ENCODE data around the gene RBM44.
A peak's percentile ranks its signal among the peaks of the same experiment; 100 is the strongest.

RBM44 gene

DNA sequence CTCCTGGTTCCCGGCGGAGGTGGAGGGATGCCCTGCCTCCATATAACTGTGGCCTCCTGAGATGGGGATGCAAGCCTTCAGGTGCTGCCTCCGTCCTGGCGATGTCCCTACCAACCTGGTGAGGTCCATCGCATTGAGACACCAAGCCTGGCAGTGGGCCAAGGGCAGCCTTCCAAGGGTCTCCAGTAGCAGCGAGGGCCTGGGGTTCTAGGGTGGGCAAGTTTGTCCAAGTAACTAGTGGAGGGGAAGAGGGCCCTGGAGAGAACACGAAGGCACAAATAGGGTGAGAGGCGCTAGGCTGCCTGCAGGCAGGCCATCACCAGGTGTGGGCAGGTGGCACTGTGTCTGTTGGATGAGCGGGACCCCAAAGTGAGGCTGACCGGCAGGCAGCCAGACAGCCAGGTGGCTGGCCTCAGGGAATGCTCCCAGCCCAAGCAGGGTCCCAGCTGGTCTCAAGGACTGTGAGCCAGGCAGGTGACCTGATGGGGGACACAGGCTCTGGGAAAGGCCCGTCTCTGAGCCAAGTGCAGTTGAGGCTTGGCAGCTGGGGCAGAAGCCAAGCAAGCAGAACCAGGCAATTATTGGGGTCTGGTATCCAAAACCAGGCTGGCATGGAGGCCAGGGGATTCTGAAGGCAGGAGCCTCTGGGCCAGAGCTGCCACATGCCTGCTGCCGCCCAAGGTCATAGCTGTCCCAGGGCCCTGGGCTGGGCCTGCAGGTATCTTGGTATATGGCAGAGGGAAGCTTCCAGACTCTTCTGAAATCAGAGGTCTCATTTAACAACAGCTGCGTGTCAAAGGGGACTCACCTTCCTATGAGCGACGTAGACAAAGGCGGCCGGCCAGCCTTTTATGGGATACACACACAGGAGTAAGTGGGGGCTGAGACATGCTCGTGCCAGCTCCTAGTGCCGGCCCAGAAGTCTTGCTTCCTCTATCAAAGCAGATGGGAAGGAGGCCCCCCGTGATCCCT lies 84.2 kb downstream of the RBM44 start:
- H3K4me3 ChIP-seq (replicated peaks; ENCODE audit: low read depth, low read length) = no peak overlapping the region
- TF ChIP-seq, protein P1, sequence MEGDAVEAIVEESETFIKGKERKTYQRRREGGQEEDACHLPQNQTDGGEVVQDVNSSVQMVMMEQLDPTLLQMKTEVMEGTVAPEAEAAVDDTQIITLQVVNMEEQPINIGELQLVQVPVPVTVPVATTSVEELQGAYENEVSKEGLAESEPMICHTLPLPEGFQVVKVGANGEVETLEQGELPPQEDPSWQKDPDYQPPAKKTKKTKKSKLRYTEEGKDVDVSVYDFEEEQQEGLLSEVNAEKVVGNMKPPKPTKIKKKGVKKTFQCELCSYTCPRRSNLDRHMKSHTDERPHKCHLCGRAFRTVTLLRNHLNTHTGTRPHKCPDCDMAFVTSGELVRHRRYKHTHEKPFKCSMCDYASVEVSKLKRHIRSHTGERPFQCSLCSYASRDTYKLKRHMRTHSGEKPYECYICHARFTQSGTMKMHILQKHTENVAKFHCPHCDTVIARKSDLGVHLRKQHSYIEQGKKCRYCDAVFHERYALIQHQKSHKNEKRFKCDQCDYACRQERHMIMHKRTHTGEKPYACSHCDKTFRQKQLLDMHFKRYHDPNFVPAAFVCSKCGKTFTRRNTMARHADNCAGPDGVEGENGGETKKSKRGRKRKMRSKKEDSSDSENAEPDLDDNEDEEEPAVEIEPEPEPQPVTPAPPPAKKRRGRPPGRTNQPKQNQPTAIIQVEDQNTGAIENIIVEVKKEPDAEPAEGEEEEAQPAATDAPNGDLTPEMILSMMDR (IDR thresholded peaks at IDR 0.05; ENCODE audit: low read length, missing control alignments) = no peak
- DNase-seq (ENCODE audit: low read depth) = no peak

DNA sequence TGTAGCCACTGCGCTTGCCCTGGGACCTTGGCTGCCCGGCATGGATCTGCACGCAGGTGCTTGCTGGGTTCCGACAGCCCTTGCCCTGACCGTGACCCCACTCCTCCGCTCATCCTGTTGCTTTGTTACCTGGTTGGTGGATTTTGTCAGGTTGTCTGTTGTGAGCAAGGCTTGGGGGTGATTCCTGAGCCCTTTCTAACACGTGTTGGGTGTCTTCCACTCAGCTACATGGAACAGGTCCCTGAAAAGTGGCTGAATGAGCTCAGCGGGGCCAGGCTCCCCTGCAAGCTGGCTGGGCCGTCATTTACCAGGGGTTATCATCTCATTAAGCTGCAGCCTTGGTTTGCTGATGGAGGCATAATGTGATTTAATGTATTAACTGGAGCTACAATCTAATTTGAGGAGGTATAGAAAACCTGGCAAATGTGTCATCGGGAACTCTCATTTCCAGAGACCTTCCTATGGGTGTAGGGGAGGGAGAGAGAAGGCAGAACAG lies 85.4 kb downstream of the RBM44 start:
- H3K4me3 ChIP-seq (replicated peaks; ENCODE audit: low read depth, low read length) = no peak overlapping the region
- DNase-seq (ENCODE audit: low read depth) = no peak
- TF ChIP-seq, protein P1 (IDR thresholded peaks at IDR 0.05; ENCODE audit: low read length, missing control alignments) = no peak

DNA sequence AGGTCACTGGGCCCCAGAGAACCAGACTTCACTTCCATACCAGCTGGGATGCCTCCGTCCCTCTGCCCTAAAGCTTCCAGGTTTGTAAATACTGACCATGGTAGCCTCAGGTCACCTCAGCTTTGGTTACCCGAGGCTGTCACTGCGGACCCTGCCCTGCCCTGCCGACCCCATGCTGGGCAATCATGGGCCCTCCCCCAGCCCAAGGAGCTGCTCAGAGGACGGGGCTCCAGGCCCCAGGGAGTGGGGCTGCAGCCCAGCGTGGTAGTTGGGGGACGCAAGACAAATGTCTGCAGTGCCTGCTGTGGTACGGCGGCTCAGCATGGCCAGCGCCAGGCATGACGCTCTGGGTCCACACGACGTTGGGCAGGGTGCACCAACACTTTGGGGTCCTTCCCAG lies 86.1 kb downstream of the RBM44 start:
- no peak for DNase-seq (ENCODE audit: low read depth)
- TF ChIP-seq, protein P1 (IDR thresholded peaks at IDR 0.05; ENCODE audit: low read length, missing control alignments) = no peak
- no peak overlapping the region for H3K4me3 ChIP-seq (replicated peaks; ENCODE audit: low read depth, low read length)

DNA sequence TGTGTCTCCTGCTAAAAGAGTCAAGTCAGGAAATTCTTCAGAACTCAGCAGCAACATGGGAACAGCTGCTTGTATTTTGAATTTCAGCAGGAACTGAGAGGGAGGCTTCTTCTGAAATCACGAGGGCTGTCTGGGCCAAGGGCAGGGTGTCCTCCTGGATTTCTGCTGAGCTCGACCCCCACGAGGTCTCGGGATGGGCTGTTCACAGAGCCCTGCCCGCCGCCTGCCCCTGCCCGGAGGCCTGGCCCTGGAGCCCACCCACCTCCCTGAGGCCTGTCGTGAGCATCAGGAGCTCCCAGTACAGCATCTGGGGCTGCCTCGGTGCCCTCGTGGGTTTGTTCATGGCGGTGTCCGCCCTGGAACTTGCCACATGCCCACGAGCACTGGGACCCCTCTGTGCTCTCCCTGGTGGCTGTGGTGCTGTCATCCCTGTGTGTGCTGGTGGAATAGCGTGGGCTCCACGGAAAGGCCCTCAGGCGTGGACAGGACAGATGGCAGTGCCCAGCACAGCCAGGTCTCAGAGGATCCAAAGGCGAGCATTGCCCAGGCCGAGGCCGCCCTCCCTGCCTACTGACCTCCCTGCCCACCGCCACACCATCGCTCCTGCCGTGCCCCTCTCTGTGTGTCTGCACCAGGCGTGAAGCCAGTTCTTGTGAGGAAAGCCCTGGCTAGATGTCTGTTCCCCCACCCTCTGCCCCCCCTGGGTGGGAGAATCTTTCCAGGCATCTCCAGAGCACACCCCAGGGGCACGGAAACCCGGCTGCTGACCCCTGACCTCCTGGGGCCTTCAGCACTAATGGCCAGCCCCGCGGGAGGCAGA lies 86.7 kb downstream of the RBM44 start:
- H3K4me3 ChIP-seq (replicated peaks; ENCODE audit: low read depth, low read length) = no peak overlapping the region
- no peak for DNase-seq (ENCODE audit: low read depth)
- TF ChIP-seq, protein P1 (IDR thresholded peaks at IDR 0.05; ENCODE audit: low read length, missing control alignments) = no peak

DNA sequence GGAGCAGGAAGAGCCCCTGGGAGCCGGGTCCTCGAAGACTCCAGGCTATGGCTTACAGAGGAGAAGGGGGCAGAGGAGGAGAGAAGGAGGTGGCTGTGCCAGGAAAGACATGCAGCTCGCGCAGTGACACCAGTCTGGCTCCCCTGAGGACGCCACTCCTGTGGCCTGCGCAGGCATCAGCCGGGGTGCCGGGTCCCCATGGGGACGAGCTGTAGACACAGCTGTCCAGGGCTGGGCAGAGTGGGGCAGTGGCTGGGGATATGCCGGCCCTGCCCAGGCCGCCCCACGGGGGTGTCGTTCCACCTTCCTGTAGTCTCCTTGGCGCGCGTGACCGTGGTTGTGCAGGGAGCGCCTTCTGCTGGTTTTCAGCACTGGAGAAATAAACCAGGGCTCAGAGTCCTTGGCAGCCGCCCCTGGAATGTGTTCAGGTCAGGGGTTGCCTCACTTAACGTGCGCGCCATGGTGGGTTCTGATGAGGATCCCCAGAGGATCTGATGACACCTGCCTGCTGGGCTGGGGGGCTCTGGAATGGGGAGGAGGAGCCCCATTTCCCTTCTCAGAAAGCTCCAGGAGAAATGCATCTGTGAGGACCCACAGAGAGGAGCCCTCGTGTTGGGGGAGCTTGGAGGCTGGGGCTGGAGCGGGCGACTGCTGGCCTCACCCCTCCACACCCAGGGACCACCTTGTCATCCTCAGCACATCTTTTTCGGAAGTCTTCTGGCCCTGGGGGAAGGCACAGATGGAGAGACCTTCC lies 87.5 kb downstream of the RBM44 start:
- no peak overlapping the region for H3K4me3 ChIP-seq (replicated peaks; ENCODE audit: low read depth, low read length)
- peak; percentile 60 for DNase-seq (ENCODE audit: low read depth)
- TF ChIP-seq, protein P1 (IDR thresholded peaks at IDR 0.05; ENCODE audit: low read length, missing control alignments) = no peak

DNA sequence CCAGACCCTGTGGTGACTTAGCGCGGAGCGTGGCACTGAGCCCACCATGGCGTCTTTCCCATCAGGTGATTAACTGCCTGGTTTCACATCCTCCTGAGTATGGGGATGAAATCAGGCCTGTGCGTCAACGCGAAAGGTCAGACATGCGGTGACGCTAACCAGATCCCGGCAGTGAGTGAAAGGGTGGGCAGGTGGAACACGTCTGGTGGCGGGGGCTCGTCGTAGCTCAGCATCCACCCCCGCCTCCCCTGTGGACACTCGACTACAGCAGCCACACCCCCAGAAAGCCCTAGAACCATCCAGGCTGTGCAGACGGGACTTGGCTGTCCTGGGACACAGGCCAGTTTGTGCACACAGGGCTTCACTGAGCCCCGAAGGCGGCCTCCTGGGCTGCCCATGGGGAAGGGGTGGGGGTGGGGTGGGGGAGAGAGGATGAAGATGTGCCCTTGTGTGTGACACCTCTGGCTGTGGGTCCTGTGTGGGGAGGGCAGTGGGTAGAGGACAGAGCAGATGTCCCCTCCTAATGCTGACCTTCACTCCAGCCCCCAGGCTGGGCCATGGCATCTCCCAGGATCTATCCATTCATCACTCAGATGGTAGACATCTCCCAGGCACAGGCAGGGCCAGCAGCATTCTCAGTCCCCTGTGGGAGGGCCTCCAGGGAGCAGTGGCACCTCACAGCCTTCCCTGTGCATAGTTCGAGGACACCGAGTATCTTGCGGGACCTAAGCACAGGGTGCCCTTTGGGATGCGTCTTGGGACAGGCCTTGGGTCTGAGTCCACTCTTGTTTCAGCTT lies 88.3 kb downstream of the RBM44 start:
- DNase-seq (ENCODE audit: low read depth) = peak; percentile 94
- TF ChIP-seq, protein P1 (IDR thresholded peaks at IDR 0.05; ENCODE audit: low read length, missing control alignments) = no peak
- no peak overlapping the region for H3K4me3 ChIP-seq (replicated peaks; ENCODE audit: low read depth, low read length)
